Smooth muscle cell of the umbilical artery (primary cell): Measurements from ENCODE around the gene GATM. TPM values are rescaled to one million over a fixed set of nuclear protein-coding genes. Genes with fewer than 3 reads are reported as not detected.

Source experiments
- total RNA-seq: library from RNA; depleted of rRNA; stranded (reverse); fragments of >200 nt; gene quantifications from 2 replicates; pipeline ENCODE4 v1.2.3, GENCODE V29; 2014

GATM gene, protein sequence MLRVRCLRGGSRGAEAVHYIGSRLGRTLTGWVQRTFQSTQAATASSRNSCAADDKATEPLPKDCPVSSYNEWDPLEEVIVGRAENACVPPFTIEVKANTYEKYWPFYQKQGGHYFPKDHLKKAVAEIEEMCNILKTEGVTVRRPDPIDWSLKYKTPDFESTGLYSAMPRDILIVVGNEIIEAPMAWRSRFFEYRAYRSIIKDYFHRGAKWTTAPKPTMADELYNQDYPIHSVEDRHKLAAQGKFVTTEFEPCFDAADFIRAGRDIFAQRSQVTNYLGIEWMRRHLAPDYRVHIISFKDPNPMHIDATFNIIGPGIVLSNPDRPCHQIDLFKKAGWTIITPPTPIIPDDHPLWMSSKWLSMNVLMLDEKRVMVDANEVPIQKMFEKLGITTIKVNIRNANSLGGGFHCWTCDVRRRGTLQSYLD
- total RNA-seq = 0.28 and 0.30 TPM in 2 replicates

GRCh38 chr15:45378149-45378912 is at the start of gene GATM:
GATM (minus strand) TSS chr15:45378544; CDS start chr15:45378453, 91 bp downstream.

Other genes starting within 250 kb of the GATM start
- not detected in 2 replicates for gene DUOXA1, start 248.7 kb downstream of the GATM start, total RNA-seq
- gene DUOX1, start 248.6 kb downstream of the GATM start, total RNA-seq = not detected in 2 replicates
- gene SHF, start 190.6 kb downstream of the GATM start, total RNA-seq = 1.5 TPM in 2 replicates
- gene SLC28A2, start 126.3 kb downstream of the GATM start, total RNA-seq = not detected in 2 replicates
- gene SLC30A4, start 144.2 kb upstream of the GATM start, total RNA-seq = 14.0 and 15.1 TPM in 2 replicates
- 101 and 123 TPM in 2 replicates for gene BLOC1S6, start 208.8 kb upstream of the GATM start, total RNA-seq